Muscle layer of colon (tissue), 2 donors: Measurements from ENCODE around the gene ITM2C.

Experiments used
- H3K27ac ChIP-seq: one replicate; pipeline ENCODE4 v1.7.0; 2013; ENCODE audit warnings: low read depth, mild to moderate bottlenecking, low read length, moderate library complexity
- H3K27me3 ChIP-seq, 2 donors: one replicate each; pipeline ENCODE4 v1.7.0; 2013; ENCODE audit warnings: low read length in 2 of 2, mild to moderate bottlenecking in 2 of 2; ENCODE audit not compliant: insufficient read depth in 2 of 2, control insufficient read depth in 1 of 2
- H3K36me3 ChIP-seq: one replicate; pipeline ENCODE4 v1.7.0; 2013; ENCODE audit warnings: mild to moderate bottlenecking, low read length; ENCODE audit not compliant: insufficient read depth
- H3K4me1 ChIP-seq: one replicate; pipeline ENCODE4 v1.7.0; 2013; ENCODE audit warnings: mild to moderate bottlenecking, low read length; ENCODE audit not compliant: insufficient read depth
- H3K4me3 ChIP-seq, 2 donors: one replicate each; pipeline ENCODE4 v1.7.0; 2013; ENCODE audit warnings: low read length in 2 of 2, low read depth in 1 of 2, mild to moderate bottlenecking in 1 of 2, moderate library complexity in 1 of 2
- H3K9ac ChIP-seq: one replicate; pipeline ENCODE4 v1.7.0; 2013; ENCODE audit warnings: low read length
- H3K9me3 ChIP-seq: one replicate; pipeline ENCODE4 v1.7.0; 2013; ENCODE audit warnings: mild to moderate bottlenecking, low read length
- donor health status: abdominal sarcoma.
- donor health status: Adenocarcinoma of cecum.

Gene ITM2C

GRCh38 chr2:230852113-230852512 lies 12.6 kb upstream of the ITM2C start:
- H3K27ac ChIP-seq = no peak overlapping the region
- H3K9ac ChIP-seq = no peak overlapping the region
- H3K4me3 ChIP-seq = no peak overlapping the region
- H3K27me3 ChIP-seq = peaks cover 0 to 9% of the 10 kb centered on the region in 2 donors
- H3K36me3 ChIP-seq = no peaks in the 10 kb centered on the region
- no peaks in the 10 kb centered on the region for H3K9me3 ChIP-seq
- H3K4me1 ChIP-seq = peaks cover 4% of the 10 kb centered on the region

DNA sequence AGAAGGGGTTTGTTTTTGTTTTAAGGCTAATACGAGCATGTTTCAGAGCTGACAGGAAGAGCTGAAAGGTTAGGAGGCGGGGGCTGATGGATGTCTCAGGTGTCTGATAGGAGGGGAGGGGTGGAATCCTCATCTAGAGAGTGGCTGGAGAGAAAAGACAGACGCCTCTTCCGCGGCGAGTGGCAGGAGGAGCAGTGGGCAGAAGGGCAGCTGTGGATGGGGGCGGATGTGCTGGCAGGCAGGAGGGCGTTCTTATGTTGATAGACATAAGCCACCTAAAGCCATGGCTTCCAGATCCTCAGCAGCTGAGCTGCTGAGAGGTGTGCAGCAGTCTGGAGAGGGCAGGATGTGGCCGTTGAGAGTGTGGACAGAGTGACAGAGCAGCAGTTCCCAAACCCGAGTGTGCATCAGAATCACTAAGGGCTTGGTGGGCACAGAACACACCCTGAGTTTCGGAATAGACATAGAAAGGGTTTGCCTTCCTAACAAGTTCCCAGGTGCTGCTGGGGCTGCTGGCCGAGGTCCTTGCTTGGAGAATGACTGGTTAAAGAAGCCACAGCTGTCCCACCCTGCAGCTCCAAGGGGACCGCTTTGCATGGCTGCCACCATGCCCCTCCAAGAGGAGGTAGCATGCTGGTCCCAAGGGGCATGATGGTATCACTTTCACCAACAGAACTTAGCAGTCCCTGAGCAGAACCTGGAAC lies 3.0 kb upstream of the ITM2C start:
- Histone ChIP-seq H3K9ac (no peak overlapping the region), H3K9me3 (no peaks in the 10 kb centered on the region), H3K4me1 (peaks cover 7% of the 10 kb centered on the region), H3K27me3 (no peaks in the 10 kb centered on the region), H3K36me3 (no peaks in the 10 kb centered on the region), H3K4me3 (no peak overlapping the region), H3K27ac (no peak overlapping the region)

DNA sequence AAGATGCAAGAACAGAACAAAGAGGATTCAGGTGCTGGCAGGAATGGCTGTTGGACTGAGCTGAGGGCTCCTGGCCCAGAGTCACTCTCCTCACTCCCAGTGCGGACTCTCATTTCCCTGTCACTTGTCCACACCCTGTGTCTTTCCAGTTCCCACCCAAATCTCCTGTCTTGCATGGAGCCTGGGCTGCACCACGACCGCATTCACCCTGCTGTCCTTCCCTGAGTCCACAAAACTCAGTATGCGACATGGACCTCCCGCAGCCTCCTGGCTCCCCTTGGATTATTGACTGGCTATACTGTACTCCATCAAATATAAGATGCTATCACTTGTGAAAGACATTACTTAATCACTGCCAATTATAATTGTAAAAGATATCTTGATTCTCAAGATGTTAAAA lies 2.5 kb upstream of the ITM2C start:
- no peaks in the 10 kb centered on the region for H3K36me3 ChIP-seq
- H3K27me3 ChIP-seq = no peaks in the 10 kb centered on the region

GRCh38 chr2:230863031-230863430 lies 1.7 kb upstream of the ITM2C start:
- Histone ChIP-seq H3K27me3 (no peaks in the 10 kb centered on the region), H3K27ac (no peak overlapping the region), H3K9me3 (no peaks in the 10 kb centered on the region), H3K36me3 (no peaks in the 10 kb centered on the region), H3K9ac (no peak overlapping the region), H3K4me3 (no peak overlapping the region), H3K4me1 (peaks cover 16% of the 10 kb centered on the region)

More for the DNA sequence above, 2.5 kb upstream of the ITM2C start:
- Histone ChIP-seq H3K27ac (no peak overlapping the region), H3K9ac (no peak overlapping the region), H3K9me3 (no peaks in the 10 kb centered on the region), H3K4me1 (peaks cover 12% of the 10 kb centered on the region), H3K4me3 (no peak overlapping the region)

DNA sequence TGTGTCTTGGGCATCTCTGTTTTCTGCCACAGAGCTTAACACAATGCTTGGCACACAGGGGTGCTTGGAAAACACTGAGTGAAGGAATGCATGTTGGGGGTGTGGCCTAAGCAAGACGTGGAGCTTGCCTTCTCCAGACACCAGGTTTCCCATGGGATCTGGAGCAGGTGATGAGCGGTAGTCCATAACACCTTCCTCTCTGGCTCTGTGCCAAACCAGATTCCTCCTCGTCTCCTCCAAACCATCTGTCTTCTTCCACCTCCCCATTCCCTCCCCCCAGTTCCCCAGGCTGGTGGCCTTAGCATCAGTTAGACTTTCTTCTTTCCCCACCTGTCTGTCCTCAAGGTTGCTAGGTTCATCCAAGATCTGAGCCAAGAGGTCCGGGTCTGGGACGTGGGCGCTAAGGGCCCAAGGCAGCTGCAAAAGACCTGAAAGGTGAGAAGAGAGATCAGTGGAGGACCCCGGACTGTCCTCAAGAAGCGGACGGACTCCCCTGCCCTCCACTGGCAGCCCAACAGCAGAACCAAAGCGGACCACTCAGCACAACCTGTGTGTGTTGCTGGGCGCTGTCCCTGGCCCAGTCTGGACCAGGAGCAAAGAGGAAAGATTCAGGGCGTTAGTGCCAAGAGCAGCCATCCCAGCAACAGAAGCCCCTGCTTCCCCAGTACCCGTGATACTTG lies 1.2 kb upstream of the ITM2C start:
- H3K27ac ChIP-seq = no peak overlapping the region
- no peak overlapping the region for H3K4me3 ChIP-seq
- peaks cover 21% of the 10 kb centered on the region for H3K4me1 ChIP-seq
- H3K27me3 ChIP-seq = no peaks in the 10 kb centered on the region
- H3K9me3 ChIP-seq = no peaks in the 10 kb centered on the region
- no peak overlapping the region for H3K9ac ChIP-seq
- H3K36me3 ChIP-seq = no peaks in the 10 kb centered on the region

GRCh38 chr2:230864122-230864604 lies 579 bp upstream of the ITM2C start:
- H3K9me3 ChIP-seq = no peaks in the 10 kb centered on the region
- peak overlapping the region; percentile 68 to 93 for H3K4me3 ChIP-seq
- no peak overlapping the region for H3K27ac ChIP-seq
- peaks cover 27% of the 10 kb centered on the region for H3K4me1 ChIP-seq
- no peak overlapping the region for H3K9ac ChIP-seq
- no peaks in the 10 kb centered on the region for H3K27me3 ChIP-seq
- H3K36me3 ChIP-seq = no peaks in the 10 kb centered on the region

- no peaks in the 10 kb centered on the region for H3K36me3 ChIP-seq
- H3K9me3 ChIP-seq = no peaks in the 10 kb centered on the region
- H3K27me3 ChIP-seq = no peaks in the 10 kb centered on the region
- peak overlapping the region; percentile 68 to 93 for H3K4me3 ChIP-seq
- peaks cover 39% of the 10 kb centered on the region for H3K4me1 ChIP-seq
- peak overlapping the region; percentile 90 for H3K27ac ChIP-seq
- H3K9ac ChIP-seq = no peak overlapping the region
Measured at GRCh38 chr2:230865307-230865765, 594 bp downstream of the ITM2C start.

- peaks cover 46% of the 10 kb centered on the region for H3K4me1 ChIP-seq
- peak overlapping the region; percentile 71 for H3K27ac ChIP-seq
- H3K9ac ChIP-seq = no peak overlapping the region
- H3K36me3 ChIP-seq = no peaks in the 10 kb centered on the region
- no peaks in the 10 kb centered on the region for H3K27me3 ChIP-seq
- H3K9me3 ChIP-seq = no peaks in the 10 kb centered on the region
- H3K4me3 ChIP-seq = peak overlapping the region; percentile 34 to 68
Measured at GRCh38 chr2:230865766-230866755, 1.3 kb downstream of the ITM2C start.

DNA sequence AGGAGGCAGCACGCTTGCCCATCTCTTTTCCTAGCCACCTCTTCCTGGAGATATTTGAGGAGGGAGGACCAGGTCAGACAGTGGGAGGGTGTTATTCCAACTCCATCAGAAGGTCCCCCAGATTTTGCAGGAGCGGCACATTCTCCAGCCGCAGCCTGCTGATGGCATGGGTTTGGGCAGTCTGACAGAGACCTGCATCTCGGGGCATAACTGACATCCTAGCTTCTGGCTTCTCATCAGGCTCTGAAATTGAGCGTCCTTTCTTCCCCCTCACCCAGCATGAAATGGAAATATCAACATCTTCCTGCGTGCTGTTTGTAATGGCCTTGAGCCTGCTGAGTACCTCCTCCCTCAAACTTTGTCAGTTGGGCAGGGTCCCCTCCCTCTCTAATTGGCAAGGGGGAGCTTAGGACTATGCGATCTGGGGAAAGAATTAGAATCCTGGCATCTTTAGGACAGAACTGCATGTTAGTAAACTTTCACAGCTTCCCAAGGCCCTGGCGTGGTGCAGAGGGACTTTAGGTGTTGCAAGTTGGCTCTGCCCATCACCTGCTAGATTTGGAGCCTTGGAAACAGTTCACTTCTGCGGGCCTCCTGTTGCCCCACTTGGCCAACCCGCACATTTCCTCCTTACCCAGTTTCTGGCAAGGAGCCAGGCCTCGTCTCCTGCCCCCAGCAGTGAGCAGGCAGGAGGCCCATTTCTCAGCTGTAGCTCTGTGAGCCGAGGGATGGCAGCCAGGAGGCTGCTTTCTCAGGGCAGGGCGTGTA lies 2.2 kb downstream of the ITM2C start:
- Histone ChIP-seq H3K27ac (peak overlapping the region; percentile 71), H3K4me1 (peaks cover 55% of the 10 kb centered on the region), H3K4me3 (peak overlapping the region in 1 of 2 donors; percentile 68), H3K36me3 (no peaks in the 10 kb centered on the region), H3K9me3 (no peaks in the 10 kb centered on the region), H3K27me3 (no peaks in the 10 kb centered on the region), H3K9ac (no peak overlapping the region)

DNA sequence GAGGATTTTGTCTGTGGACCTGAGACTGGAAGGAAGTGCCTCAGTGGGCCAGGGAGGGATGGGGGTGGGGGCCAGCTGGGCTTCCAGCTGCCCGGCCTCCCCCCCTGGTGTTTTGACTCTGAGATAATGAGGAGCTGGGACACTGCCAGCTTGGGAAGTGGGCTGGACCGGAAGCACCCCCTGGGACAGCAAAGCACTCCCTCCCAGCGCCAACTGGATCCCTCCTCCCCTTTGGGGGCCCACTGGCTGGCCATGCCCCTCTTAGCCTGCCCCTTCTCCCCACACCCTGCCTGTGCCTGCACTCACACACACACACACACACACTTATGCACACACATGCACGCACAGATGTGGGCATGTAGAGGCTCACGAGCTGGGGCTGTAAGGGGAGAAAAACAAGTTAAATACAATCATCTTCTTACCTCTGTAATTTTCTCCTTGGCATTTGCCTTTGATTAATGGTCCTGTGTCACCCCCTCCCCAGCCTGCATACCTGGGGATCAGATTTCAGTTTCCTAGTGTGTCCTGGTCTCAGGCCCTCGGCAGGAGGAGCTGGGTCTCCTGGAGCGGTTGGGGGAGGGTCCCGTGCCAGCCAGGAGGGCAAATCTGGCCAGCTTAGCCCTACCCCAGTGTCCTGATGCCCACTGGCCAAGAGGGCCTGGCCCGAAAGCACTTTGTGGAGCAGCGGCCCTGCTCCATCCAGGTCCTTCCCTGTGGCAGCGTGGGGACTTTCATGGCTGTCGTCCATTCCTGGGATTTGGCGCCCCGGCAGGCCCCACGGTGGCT lies 3.6 kb downstream of the ITM2C start:
- H3K36me3 ChIP-seq = no peaks in the 10 kb centered on the region
- peaks cover 66% of the 10 kb centered on the region for H3K4me1 ChIP-seq
- H3K9me3 ChIP-seq = no peaks in the 10 kb centered on the region
- H3K9ac ChIP-seq = peak overlapping the region; percentile 4
- peak overlapping the region; percentile 65 for H3K27ac ChIP-seq
- H3K27me3 ChIP-seq = no peaks in the 10 kb centered on the region
- peak overlapping the region in 1 of 2 donors; percentile 11 for H3K4me3 ChIP-seq
